GM18517 (cell line): ENCODE results near the gene NEB.
A peak's percentile ranks its signal among the peaks of the same experiment; 100 is the strongest.
"Not testable (repeated sequence)": the region's sequence is repeated elsewhere in the genome, so short reads cannot be mapped to it uniquely, and the experiment has no call there.

Experiments used
- ATAC-seq: cut with Tn5 transposase; IDR thresholded peaks from one replicate; pipeline ENCODE4 v1.9.1; 2021; ENCODE audit warnings: mild to moderate bottlenecking, moderate library complexity; ENCODE audit not compliant: unreplicated experiment

Gene NEB

DNA sequence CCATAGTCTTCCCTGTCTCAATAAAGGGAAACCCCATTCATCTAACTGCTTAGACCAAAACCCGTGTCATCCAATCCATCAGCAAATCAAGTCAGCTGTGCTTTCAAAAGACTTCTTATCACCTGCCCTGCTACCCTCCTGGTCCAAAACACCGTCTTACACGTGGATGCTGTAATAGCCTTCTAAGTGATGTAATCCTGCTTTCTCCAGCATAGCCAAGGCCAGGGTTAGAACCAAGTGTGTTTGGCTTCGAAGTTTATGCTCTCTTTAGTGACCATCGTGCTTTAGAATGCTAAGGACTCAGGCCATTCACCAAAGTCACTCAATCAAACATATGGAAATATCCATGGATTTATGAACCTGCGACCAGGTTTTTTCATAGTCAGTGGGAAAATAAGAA lies 25.5 kb downstream of the NEB start:
- ATAC-seq: no peak

DNA sequence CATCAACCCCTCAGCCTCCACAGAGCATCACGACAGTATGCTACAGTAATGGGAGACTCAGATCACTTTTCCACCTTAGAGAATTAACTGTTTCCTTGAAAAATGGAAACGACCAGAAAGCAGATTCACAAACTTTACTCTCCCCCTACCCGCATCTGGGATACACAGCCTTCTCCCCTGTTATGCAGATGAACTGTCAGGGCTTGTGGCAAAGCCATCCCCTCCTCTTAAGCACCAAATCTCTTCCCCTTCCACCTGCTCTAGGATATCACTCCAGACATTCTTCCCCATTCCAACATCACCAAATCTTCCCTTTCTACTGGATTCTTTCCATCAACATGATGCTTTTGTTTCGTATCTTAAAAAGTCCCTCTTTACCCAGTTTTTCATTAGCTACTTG lies 26.4 kb downstream of the NEB start:
- no peak for ATAC-seq

DNA sequence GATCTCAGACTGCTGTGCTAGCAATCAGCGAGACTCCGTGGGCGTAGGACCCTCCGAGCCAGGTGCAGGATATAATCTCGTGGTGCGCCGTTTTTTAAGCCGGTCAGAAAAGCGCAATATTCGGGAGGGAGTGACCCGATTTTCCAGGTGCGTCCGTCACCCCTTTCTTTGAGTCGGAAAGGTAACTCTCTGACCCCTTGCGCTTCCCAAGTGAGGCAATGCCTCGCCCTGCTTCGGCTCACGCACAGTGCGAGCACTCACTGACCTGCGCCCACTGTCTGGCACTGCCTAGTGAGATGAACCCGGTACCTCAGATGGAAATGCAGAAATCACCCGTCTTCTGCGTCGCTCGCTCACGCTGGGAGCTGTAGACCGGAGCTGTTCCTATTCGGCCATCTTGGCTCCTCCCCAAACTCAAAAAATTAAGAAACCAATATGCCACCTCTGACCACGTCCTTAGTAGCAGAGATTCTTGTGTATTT lies 29.8 kb downstream of the NEB start:
- ATAC-seq: not testable (repeated sequence)

DNA sequence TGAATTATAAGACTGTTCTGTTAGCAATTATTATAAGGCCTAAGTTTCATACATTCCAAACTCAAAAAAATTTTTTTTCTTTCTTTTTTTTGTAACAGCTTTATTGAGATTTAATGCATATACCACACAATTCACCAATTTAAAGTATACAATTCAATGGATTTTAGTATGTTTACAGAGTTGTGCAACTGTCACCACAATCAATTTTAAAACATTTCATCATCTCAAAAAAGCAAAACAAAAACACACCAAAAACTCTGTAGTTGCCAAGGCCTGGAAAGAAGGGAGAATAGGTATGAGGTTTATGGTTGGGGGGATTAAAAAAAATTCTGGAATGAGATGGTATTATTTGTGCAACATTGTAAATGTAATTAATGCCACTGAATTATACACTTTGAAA lies 36.1 kb downstream of the NEB start:
- ATAC-seq: not testable (repeated sequence)

DNA sequence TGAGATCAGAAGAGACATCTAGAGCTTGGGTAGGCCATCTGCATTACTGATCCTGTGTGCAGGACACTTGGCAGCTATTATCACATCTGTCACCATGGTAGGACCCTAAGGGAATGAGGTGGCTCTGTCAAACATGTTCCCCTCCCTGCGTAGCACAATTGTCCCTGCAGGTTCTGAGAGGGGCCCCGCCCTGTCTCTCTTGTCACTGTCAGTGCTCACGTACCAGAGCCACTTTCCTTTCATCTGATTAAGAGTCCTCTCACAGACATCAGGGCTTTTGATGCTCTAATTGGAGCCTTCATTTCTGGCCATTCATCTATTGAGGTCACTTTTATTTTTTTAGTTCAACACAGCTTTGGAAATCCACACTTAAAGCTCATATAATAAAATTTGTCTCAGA lies 38.5 kb downstream of the NEB start:
- no peak for ATAC-seq

DNA sequence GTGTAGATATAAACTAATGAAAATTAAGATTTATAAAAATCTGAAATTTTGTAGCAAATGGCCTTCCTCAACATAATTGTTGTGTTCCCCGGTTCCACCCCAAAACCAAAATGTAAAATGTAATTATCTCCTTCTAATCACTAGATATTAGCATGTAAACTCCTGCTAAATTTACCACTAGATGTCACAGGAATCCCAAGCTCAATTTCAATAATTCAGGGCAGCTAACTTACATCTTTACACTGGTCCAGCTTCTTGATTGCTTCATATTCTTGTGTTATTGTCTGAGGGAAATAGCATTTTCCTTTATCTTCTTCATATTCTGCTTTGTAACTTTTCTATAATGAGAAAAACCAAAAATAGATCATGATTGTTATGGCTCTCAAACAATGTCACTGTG lies 42.6 kb downstream of the NEB start:
- ATAC-seq: no peak

DNA sequence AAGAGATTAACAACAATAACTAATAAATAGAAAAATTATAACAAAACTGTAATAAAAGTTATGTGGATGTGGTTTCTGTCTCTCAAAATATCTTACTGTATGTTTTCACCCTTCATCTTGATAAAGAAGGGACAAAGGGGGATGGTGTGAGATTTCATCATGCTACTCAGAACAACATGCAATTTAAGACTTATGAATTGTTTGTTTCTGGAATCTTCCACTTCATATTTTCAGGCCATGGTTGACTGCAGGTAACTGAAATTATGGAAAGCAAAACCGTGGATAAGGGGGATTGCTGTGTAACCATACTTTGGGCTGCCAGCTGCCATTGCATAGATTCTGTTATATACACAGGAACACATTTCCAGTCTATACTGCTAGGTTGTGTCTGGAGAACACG lies 45.6 kb downstream of the NEB start:
- no peak for ATAC-seq

DNA sequence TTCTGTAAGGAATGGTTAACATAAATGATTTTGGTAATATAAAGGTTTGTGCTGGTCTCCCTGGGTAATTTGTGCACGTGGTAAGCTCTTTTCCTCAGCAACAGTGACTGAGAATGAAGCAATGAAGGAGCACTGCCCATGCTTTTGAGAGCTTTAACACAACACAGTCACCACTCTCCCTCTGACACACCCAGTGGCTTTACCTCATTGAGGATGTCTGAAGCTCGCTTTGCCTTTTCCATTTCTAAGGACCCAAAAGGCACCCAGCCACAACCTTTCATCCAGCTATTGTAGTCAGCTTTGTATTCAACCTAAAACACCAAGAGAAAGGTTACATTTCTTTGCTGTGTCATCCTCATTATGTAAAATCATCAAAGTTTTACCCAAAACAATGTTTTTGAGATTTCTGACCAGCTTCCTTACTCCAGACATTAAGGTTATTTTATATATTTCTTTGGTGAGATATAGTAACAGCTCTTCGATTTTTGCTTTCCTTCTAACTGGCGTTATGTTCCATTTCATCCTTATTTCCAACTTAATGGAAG lies 51.7 kb downstream of the NEB start:
- ATAC-seq: no peak

DNA sequence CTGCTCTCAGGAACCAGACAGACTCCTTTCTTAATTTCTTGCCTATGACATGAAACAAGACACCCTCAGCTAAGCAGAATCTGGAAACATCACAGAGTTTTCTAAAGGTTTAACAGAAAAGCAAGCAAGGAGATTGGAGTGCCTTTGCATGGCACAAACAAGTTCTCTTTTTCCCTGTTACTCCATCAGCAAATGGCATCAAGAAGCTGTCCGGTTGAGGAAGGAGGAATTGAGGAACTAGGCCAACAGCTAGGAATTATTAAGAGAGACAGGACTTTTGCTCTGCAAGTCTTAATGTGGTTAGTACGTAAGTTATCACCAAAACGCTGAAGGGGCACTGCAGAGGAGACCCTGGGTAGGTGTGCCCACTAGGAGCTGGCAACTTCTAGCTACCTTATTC lies 53.2 kb downstream of the NEB start:
- ATAC-seq: no peak

DNA sequence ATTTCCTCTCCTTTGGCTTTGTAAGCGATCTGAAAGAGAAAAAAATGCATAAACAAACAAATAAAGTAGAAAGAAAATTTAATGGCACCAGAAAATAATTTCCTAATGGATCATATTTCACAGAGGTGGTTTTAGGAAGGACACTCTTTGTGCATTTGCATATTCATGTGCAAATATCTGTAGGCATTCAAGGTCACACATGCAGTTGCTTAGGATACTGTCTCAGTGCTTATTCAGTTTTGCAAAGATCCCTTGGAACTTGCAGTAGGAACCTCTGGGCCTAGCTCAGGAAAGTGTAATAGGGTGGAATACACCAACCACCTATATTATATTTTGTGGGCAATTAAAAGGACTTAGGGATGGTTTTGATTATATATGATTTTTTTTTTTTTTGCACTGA lies 54.3 kb downstream of the NEB start:
- ATAC-seq: no peak

DNA sequence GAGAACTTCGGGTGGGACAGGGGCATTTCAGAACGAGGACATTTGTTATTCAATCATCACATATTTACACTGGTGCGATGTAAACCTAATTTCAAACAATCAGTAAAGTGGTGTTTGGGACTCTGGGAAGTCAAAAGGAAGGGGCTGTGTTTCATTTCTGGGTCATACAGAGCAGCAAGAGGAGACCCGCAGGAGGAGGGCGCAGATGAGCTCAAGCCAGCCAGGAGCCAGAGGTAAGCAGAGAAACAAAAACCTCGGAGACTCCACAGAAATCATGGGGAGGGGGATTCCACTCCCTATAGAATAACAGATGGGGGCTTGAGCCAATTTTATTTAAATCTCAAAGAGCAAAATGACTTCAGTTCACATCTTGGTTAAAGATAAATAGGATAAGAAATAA lies 55.4 kb downstream of the NEB start:
- ATAC-seq: no peak

DNA sequence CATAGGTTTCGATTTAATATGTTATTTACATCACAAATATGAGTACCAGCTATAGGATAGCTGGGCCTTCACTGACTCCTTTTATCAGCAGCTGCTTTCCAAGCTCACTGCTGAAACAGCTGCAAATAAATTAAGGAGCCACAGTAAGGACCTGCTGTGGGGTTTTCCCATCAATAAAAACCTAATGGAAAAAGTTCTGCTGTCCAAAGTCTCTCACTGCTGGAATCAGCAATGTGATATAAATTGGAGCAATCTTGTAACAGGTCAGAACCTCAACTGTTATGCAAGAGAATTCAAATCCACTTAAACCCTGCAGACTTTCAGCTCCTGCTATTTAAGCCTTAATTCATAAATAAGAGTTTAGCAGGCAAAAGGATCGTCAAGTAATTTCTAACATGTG lies 61.3 kb downstream of the NEB start:
- no peak for ATAC-seq

DNA sequence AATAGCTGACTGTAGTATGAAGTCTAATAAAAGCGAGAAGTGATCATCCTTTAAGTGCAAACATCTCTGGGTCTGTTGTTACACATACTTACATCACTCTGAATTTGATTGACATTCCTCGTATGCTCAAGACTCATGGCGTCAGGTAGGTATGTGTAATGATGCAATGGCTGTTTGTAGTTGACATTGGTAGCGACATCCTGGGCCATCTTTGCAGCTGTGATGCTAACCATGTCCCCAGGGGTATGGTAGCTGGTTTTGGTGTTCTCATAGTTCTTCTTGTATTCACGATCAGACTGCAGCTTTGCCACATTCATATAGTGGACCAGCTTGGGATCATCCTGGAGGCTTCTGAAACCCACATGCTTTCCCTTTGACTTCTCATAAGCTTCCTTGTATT lies 62.0 kb downstream of the NEB start:
- ATAC-seq: no peak

DNA sequence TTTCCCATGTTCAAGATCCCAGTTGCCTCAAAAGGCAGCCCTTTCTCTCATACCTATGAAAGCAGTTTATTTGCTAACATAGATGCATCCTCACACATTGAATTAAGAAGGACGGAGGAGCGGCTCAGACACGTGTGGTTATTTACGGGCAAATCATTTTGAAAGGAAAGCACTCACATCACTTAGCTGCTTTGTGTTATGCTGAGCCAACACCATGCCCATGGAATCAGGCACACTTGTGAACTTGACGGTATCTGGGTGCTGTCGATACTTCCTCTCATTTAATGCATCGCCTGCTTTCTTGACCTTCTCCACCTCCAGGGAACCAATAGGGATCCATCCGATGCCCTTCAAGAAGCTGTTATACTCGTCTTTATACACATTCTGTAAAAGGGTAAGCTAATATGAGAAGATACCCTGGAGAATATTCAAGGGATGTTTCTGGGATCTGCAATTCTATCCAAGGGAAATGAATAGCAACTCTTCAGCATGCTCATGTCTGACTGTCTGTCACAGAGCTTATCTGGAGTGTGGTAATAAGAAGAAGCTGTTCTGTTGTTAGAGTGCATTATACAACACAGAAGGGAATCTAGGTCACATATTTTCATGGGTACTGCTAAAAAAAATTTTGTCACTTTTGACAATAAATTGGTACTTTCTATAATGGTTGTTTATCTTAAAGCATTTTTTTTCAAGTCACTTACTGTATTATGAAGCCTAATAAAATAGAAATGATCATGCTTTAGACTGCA lies 63.3 kb downstream of the NEB start:
- no peak for ATAC-seq

DNA sequence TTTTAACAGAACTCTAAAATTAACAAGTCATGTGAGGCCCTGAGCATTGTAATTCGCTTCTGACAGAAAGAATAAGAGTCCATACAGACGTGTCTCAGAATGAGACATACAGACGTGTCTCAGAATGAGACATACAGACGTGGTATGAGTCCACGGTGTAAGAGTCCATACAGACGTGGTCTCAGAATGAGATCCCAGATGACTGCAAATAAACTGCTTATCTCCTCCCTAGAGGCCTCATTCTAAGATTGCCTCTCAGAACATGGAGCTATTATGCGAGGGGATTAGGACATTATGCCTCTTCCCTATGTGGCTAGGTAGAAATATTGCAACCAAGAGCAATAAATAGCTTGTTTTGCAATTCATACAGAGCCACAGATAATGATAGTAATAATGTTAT lies 63.9 kb downstream of the NEB start:
- ATAC-seq: peak; percentile 62

DNA sequence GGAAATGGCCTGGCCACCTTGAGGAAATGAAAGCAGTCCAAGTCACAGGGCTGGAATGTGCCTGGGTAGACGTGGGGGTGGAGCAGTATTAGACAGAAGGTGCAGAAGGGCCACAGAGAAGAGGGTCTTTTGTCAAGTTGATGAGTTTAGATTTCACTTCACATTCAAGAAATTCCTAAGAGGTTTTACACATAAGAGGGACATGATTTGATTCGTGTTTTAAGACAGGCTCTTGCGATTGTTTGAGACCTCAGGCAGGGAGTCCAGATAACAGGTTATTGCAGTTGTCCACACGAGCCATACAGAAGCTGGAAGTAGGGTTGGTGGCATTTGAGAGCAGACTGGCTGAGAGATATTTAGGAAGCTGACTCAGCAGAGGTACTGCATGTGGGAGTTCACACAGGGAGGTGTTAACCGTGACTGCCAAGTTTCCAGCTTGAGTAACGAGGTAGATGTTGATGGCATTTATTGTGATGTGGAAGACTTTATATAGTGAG lies 64.6 kb downstream of the NEB start:
- ATAC-seq: no peak

DNA sequence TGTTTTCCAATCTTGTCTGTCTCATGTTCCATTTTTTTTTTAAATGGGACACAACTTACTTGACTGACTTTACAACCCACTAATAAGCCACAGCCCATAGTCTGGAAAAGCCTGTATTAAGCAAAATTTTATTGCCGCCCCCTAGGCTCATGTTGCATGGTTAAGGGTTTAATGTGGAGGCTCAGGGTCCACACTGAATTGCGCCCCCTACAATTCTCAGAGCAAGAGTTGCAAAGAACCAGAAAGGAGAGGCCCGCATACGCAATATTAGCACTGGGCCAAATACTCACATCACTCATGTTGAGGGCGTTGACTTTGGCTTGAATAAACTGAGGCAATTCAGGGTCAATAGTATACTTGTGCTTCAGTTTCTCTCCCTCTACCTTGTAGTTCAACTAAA lies 65.5 kb downstream of the NEB start:
- no peak for ATAC-seq

DNA sequence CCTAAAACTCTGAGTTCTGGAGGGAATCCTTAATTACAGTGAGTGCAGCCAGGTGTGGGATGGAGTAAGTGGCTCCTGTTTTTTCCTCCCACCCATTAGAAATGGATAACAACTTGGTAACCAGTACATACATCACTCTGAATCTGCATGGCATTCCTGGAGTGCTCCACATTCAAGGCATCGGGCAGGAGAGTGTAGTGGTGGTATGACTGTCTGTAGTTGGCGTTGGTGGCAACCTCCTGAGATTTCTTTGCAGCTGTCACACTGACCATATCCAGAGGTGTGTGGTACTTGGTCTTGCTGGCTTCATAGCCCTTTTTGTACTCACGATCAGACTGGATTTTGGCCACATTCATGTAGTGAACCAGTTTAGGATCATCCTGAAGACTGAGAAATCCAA lies 68.3 kb downstream of the NEB start:
- no peak for ATAC-seq

DNA sequence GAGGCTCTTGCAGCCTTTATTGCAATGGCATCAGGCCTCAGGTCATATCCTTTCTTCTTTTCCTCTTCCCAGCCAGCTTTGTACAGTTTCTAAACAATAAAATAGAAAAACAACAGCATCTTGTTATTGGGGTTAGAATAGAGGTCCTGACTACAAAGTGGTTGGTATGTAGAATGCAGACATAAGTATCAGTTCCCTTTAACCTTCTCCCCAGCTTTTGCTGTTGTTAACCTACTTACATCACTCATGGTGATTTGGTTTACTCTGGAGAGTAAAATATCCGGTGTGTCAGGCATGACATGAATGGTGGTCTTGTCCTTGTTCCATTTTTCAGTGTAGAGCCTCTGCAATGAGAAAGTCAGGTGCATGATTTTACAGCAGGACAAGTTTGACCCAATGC lies 69.8 kb downstream of the NEB start:
- no peak for ATAC-seq

DNA sequence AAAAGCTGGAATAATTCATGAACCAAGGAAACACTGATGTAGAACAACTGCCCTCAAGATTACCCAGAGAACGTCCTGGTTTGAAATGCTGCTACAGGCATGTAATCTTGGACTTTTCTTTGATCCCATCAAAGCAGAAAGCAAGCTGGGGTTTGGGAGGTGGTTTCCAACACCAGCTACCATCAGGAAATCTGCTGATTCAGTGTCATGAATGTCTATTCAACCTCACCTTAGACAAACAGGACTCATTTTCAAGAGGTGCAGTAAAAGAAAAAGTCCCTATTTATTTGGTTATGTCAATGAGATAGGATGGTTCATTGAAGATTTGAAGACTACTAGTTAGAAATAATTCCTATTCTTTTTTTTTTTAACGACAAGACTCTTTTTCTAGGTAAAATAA lies 72.7 kb downstream of the NEB start:
- no peak for ATAC-seq

DNA sequence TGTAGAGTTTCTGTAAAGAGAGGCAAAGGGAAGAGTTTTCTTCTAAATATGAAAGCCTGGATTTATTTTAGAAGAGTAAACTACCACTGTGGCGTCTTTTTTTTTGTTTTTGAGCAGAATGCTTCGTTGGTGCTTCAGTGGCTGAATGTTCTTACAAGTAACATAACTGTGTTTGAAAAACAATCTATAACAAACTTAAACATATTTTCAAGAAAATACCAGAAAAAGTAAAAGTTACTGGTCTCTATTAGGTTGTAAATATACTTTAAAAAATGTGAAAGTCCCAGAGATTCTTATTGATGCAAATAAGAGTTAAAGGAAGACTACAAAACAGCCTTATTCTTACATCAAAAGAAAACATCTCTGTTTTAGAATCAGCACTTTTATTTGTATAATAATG lies 76.2 kb downstream of the NEB start:
- ATAC-seq: no peak

DNA sequence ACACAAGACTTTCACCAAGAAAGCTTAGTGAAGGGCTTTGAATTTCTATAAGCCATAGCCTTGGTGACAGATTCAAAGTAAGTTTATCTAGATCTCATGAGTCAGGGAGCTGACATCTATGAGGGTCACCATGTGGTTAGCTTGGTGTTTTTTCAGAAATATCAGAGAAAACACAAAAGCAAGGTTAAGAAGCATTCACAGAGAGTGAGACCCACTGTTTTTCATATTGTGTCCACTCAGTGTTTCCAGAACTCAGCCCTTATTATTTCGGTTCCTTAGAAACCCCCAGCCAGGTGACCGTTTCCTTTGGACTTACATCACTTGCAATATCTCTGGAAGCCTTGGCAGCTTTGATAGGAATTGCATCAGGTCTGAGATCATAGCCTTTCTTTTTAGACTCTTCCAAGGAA lies 76.6 kb downstream of the NEB start:
- no peak for ATAC-seq
